Endometrium (tissue), 2 donors: ENCODE measurements around the gene YWHAH.

ENCODE experiments used
- FAIRE-seq: peaks from 2 replicates; lab custom pipeline; 2012; peaks lifted over from hg19 to GRCh38; lab: Jason Lieb, UNC
- donor health status: control.
- donor health status: control.

Gene YWHAH

DNA sequence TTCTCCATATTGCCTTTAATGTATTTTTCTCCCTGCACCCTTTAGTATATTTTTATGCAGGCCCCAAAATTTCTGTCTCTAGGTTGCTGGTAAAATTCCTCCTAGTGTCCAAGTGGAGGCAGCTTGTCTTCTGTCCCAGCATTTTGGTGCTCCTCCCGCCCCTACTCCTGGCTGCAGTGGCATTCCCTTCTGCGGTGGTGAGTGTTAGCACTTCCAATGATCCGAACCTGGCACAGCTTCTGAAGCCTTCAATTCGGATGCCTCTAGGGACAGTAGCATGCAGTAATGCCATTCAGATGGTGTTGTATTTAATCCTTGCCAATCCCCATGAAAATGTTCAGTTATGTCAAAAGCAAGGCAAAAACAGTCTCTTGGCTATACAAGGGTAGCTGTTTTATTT is 5.9 kb downstream of the YWHAH start:
- no peak for FAIRE-seq

DNA sequence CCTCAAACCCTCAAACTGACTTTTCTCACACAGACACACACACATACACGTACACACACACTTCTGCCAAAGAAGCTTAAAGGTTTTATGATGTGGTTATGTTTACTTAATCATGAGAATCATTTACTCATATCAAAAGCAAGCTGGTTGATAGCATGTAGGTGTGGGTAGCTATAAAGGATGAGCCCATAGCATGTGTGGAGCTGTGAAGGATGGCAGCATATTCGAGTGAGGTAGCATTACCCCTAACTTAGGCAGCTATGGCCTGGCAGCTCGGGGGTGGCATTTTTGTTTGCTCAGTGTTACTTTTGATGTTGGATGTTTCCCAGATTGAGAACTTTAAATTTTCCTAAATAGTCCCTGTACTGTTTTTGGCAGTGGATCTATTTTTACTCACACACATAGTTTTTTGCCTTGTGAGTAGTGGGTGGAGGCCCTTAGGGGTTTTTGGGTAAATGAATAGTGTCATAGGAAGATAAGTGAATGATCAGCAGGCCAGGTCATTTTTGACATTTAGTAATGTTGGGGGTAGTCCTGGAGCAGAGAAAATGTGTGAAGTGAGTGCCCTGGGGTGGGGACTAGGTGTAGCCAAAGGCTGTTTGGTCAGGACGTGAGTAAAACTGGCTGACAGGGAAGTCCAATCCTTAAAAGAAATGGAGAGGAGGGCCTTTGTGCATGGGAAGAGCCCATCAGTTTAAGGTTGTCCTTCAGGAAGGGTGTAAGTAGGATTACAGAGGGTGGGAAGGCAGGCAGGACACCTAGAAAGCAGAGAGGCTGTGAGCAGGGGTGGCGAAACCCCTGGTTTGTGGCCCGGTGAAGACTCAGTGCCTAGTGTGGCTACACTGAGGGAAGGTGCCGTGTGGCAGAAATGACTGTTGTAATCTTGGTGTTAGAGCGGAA is 7.1 kb downstream of the YWHAH start:
- FAIRE-seq, result no peak

DNA sequence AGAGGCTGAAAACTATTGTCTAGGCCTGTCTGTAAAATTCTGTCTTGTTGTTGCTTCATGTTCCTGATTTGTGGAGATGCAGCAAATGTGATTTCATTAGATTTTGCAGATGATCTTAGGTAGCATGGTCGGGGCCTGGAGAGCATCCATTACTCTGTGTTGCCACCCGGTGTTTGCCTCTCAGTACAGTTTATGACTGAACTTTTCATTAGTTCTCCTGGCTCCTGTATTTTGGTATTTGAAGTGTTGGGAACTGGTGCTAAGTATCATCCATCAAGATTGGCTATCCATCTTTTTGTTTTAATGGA is 7.7 kb downstream of the YWHAH start:
- no peak for FAIRE-seq

DNA sequence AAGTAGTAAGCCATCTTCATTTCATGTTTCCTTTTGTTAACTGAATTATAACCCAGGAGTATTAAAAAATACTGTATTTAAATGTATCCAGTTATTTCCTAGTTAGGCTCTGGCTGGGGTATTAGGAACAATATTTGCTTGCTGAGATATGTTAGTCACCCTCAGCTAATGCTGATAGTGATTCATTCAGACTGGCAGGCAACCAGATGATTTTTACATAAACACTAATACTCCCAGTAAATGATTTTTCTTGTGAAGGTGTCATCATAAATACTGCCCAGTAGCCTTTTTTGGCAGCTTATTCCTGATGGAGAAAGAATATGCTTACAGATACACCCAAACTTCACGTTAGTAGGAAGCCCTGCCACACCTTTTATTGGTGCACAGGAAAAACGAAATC is 8.1 kb downstream of the YWHAH start:
- FAIRE-seq, result no peak

- no peak for FAIRE-seq
These were observed 8.9 kb downstream of the YWHAH start for GRCh38 chr22:31953261-31953660.

DNA sequence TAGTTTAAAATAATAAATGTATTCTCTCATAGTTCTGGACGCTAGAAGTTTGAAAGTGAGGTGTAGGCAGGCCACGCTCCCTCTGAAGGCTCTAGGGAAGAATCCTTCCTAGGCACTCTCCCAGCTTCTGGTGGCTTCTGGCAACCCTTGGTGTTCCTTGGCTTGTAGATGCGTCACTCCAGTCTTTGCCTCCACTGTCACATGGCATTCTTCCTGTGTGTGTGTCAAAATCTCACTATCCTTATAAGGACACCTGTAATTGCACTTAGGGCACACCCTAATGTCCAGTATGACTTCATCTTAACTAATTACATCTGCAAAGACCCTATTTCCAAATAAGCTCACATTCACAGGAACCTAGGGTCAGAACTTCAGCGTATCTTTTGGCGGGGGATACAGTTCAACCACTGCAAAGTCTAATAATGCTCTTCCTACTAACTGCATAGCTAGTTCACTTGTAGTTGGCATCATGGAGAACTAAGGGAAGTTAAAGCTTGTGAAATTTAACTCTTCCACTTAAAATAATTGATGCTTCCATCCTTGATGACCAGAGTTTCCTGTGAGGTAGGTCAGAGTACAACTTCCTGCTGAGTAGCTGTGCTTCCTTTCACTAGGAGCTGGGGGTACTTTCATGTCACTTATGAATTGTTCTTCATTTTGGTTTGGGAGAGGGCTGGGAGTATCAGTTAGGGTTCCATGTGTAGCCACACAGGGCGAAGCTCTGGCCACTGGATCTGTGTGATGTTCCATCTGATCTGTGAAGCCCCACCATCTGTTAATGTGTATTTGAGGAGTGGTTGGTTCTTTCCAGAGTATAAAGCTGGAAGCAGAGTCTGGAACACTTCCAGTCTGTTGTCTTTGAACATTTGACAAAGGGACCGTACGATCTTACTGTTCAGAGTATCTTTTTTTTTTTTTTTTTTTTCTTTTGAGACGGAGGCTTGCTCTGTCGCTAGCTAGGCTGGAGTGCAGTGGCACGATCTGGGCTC is 10.5 kb downstream of the YWHAH start:
- FAIRE-seq, result no peak

GRCh38 chr22:31956360-31956759 is 12.0 kb downstream of the YWHAH start:
- no peak for FAIRE-seq

DNA sequence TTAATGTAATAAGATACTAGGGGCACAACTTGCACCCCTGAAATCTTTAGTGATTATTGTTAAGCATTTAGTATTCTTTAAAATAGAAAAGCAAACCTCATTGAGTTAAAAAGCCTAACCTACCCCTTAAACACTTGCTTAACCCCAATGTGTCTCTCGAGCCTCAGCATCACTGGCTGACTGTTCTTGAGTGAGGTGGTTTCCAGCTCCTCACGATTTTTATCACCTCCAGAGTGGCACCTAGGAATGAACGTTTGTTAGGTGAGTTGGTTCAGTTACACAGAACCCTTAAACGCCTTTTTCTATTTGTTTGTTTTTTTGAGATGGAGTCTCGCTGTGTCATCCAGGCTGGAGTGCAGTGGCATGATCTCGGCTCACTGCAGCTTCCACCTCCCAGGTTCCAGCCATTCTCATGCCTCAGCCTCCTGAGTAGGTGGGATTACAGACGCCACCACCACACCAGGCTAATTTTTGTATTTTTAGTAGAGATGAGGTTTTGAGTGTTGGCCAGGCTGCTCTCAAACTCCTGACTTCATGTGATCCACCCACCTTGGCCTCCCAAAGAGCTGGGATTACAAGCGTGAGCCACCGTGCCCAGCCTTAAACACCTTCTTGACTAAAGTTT is 13.7 kb downstream of the YWHAH start:
- no peak for FAIRE-seq

DNA sequence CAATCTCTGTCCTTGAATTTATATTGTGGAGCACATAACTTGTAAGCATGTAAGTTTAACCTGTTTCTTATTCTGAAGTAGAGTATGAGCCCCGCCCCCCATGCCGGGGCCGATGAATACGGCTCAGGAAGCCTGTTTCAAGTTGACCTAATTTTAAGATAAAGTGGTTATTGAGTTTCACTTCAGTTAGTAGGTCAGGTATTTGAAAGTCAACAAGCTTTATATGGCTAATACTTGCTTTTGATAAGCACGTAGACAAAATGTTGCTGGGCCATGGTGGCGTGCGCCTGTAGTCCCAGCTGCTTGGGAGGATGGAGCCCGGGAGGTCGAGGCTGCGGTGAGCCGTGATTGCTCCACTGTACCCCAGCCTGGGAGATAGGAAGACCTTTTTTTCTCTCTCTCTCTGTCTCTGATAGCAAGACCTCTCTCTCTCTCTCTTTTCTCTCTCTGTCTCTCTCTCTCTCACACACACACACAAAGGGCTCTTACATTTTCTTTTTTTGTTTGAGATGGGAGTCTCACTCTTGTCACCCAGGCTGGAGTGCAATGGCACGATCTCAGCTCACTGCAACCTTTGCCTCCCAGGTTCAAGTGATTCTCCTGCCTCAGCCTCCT is 14.4 kb downstream of the YWHAH start:
- FAIRE-seq, result no peak

GRCh38 chr22:31960767-31961166 is 16.4 kb downstream of the YWHAH start:
- no peak for FAIRE-seq

DNA sequence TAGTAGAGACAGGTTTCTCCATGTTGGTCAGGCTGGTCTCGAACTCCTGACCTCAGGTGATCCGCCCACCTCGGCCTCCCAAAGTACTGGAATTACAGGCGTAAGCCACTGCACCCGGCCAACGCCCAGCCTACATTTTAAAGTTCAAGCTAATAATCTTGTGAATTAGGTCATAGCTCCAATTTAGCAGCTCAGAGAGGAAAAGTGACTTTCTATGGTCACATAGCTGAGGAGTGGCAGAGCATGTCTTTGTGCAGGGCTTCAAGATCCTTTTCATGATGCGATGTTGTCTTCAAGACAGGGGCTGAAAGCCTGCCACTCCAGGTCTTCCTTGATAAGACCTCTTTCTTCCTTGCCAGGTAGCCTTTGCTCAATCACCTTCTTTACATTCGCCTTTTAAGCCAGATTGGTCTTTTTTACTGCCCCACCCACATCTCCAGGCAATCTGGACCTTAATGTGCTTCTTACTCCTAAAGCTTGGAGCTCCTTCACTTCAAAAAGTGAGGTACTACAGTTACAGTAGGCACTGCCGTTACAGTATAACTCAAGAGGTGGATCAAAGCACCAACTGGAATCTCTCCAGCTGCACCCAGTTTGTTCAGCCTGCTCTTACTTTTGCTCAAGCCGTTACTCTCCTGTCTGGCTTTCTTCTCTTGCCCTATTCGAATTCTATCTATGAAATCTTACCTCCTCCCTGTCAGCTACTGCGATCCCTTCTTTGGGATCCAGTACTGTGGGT is 18.2 kb downstream of the YWHAH start:
- no peak for FAIRE-seq

DNA sequence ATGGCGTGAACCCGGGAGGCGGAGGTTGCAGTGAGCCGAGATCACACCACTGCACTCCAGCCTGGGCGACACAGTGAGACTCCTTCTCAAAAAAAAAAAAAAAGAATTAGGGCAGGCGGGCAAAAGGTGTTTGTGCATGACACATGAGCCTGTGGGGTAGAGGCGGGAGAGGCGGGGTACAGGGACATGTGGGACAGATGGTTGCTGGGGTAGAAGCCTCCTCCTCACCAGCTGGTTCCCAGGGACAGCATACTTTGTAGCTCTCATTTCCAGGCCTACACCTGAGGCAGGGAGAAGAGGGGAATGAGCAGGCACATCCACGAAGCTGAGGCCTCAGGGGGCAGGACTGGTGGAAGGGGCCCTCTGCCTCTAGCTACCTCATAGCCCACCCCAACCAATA is 23.7 kb downstream of the YWHAH start:
- no peak for FAIRE-seq

DNA sequence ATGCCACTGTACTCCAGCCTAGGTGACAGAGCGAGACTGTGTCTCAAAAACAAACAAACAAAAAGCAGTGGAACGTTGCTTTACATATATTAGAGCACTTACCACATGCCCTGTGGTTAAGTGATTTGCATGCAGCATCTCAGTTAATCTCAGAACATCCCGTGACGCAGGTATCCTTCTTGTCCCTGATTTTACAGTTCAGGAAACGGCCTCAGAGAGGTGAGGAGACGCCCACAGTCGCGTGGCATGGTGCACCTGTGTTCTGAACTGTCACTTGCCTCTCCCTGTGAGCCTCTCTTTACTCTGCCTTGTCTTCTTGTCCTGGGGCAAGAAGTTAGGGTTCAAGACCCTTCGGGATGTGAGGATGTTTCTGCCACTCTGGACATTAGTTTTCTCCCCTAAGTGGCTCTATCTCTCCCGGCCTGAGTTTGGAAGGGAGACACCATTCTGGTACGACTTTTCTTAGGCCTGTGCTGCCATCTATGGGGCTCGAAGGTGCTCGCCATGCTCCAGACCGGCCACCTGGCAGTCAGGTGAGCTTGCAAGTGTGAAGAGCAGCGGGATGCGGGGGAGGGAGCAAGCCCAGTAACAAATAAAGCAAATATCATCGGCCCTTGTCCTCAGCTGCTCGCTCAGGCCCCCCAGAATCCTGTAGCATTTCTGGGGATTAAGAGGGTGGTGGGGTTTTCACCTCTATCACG is 25.6 kb downstream of the YWHAH start:
- FAIRE-seq, result no peak

GRCh38 chr22:31970490-31971444 is 26.4 kb downstream of the YWHAH start:
- no peak for FAIRE-seq

DNA sequence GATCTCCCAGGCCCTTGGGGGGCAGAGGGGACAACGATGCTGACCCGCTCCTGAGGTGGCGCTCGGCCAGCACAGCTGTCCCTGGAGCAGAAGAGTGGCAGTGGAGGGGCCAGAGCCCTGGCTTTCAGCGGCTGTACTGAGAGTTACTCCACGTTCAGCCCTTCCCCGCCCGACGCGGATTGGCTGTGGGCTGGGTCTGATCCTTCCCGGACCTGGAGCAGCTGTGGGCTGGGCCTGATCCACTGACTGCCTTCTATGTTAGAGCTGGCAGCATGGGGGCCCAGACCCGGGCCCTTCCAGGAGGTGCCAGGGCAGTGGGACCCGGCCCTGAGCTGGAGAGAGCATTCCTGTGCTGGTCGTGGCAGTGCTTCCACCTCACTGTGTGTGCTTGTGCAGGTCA is 27.8 kb downstream of the YWHAH start:
- FAIRE-seq, result no peak

DNA sequence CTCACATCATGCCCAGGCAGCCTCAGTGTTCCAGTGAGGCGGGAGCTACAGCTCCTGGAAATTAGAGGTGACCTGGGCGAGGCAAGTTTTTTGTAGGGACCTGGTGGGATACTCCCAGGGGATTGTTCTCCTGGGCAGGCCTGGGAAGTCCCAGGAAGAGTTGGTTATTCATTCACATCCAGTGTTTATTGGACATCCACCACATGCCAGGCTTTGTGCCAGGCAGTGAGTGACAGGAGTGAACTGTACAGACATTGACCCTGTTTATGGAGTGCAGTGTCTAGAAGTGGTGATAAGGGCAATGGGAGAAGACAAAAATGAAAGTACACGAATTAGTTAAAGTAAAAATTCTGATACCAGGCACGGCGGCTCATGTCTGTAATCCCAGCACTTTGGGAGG is 29.4 kb downstream of the YWHAH start:
- no peak for FAIRE-seq

GRCh38 chr22:31977141-31977841 is 33.0 kb downstream of the YWHAH start:
- no peak for FAIRE-seq

DNA sequence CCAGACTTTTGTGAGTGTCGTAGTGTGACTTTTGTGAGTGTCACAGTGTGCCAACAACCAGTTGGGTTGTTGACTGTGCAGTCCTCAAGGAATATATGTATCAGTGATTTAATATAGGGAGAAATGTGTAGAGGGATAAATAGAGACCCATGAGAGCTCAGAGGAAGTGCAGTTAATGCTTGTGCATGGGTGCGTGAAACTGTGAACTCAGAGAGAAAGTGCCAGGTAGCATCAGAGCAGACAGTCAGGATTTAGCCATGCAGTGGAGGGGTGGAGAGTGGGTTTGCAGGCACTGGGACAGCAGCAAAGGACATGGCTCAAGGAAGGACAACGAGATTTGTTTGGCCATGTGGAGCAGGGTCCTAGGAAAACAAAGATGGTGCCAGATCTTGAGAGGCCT is 33.6 kb downstream of the YWHAH start:
- FAIRE-seq, result no peak

- FAIRE-seq, result no peak
These were observed 36.3 kb downstream of the YWHAH start for GRCh38 chr22:31980628-31981027.
